CD4-positive, alpha-beta T cell (primary cell): ENCODE data around the gene ZMYM5. TPM values are rescaled to one million over a fixed set of nuclear protein-coding genes. Genes with fewer than 3 reads are reported as not detected.
A peak's percentile ranks its signal among the peaks of the same experiment; 100 is the strongest.
"Not testable (repeated sequence)": the region's sequence is repeated elsewhere in the genome, so short reads cannot be mapped to it uniquely, and the experiment has no call there.

Experiments used
- ATAC-seq: fragments of 200-7000 bp; cut with Tn5 transposase; one replicate; pipeline ENCODE4 v1.10.0; 2022; ENCODE audit warnings: mild to moderate bottlenecking; ENCODE audit not compliant: poor library complexity
- CTCF ChIA-PET: fragments of 350-600 bp; sonication (Branson Sonifier 250); formaldehyde crosslinking; loops from one replicate; lab custom pipeline; 2021; ENCODE audit warnings: antibody characterized with exemption, inconsistent platforms; lab: Charles Lee
- POLR2A ChIA-PET: fragments of 350-600 bp; sonication (Branson Sonifier 250); formaldehyde crosslinking; loops from one replicate; lab custom pipeline; 2021; ENCODE audit warnings: antibody characterized with exemption, inconsistent platforms; lab: Charles Lee
- DNase-seq, 14 experiments: peaks; one replicate each; pipeline ENCODE4 v3.0.0-alpha.2; 2013 to 2020; ENCODE audit warnings: mixed read lengths in 2 of 14
- H3K27ac ChIP-seq, 2 donors: one replicate each; pipeline versions ENCODE4 v1.5.1 to v1.7.0; 2013; ENCODE audit warnings: low read length in 2 of 2, low read depth in 1 of 2, mild to moderate bottlenecking in 1 of 2
- H3K27me3 ChIP-seq, 2 experiments: 1 replicate in 1 of 2; 2 replicates in 1 of 2; pipeline versions ENCODE4 v1.6.1 to v1.7.0; 2013; ENCODE audit warnings: low read length in 2 of 2, control low read depth in 1 of 2, mild to moderate bottlenecking in 1 of 2, moderate library complexity in 1 of 2; ENCODE audit not compliant: insufficient read depth in 2 of 2, control insufficient read depth in 1 of 2
- H3K36me3 ChIP-seq: one replicate; pipeline ENCODE4 v1.6.1; 2013; ENCODE audit warnings: low read length, control low read depth; ENCODE audit not compliant: insufficient read depth
- H3K4me1 ChIP-seq: one replicate; pipeline ENCODE4 v1.6.1; 2013; ENCODE audit warnings: low read length, control low read depth; ENCODE audit not compliant: insufficient read depth
- H3K4me3 ChIP-seq: one replicate; pipeline ENCODE4 v1.5.1; 2013; ENCODE audit warnings: mild to moderate bottlenecking, low read length, moderate library complexity
- H3K9me3 ChIP-seq, 2 experiments: 1 replicate in 1 of 2; 2 replicates in 1 of 2; pipeline versions ENCODE4 v1.6.1 to v1.7.0; 2013; ENCODE audit warnings: low read length in 2 of 2, mild to moderate bottlenecking in 2 of 2, control low read depth in 1 of 2, moderate library complexity in 1 of 2; ENCODE audit not compliant: control insufficient read depth in 1 of 2, insufficient read depth in 1 of 2
- H3K27ac Mint-ChIP-seq: one replicate; pipeline ENCODE4 v1.8.0; 2020; ENCODE audit warnings: mixed read lengths
- H3K27me3 Mint-ChIP-seq: one replicate; pipeline ENCODE4 v1.8.0; 2021; ENCODE audit warnings: mixed read lengths
- H3K36me3 Mint-ChIP-seq: one replicate; pipeline ENCODE4 v1.8.0; 2021; ENCODE audit warnings: low read depth, mixed read lengths
- H3K4me1 Mint-ChIP-seq: one replicate; pipeline ENCODE4 v1.8.0; 2021; ENCODE audit warnings: low read depth, mixed read lengths
- H3K4me3 Mint-ChIP-seq: one replicate; pipeline ENCODE4 v1.8.0; 2020; ENCODE audit warnings: mild to moderate bottlenecking, mixed read lengths
- H3K9me3 Mint-ChIP-seq: one replicate; pipeline ENCODE4 v1.8.0; 2020; ENCODE audit warnings: mixed read lengths
- intact Hi-C, 2 experiments: fragments of 100-400 bp; cut with DNase I in 1 of 2; cut with micrococcal nuclease in 1 of 2; formaldehyde crosslinking; loops; one replicate each; pipeline versions ENCODE4 v1.15.1 to v1.9.0; 2023 to 2025; cut with DNase I, micrococcal nuclease
- total RNA-seq, 174 experiments: library from RNA in 2 of 174; stranded (reverse) in 2 of 174; gene quantifications; one replicate each; pipeline ENCODE4 v1.2.3 and lab custom pipeline; 2021 to 2026
- TF ChIP-seq, protein P1 (sequence below): fragments of 200-600 bp; IDR thresholded peaks from one replicate; pipeline ENCODE4 v1.8.0; 2022; ENCODE audit warnings: antibody characterized with exemption, mild to moderate bottlenecking

ZMYM5 gene
- total RNA-seq, 2 experiments from 2014 or later = 29.2 to 32.1 TPM

DNA sequence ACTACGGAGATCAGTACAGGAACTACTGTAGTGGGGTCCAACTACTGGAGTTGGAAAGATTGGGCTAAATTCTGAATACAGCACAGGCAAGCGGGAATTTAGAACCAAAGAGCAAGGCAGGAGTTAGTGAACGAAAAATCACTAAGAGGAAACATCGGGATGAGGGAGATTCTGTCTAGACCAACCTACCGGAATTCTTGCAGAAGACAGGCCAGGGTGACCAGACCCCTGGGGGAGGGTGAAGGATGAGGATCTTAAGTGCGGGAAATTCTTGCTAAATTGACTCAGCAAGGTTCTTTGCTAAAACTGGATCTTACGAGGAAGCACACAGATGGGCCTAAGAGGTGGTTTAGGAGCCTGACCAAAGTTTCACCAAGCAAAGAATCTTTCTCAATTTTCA lies 67.5 kb downstream of the ZMYM5 start:
- no peak overlapping the region for H3K27ac ChIP-seq
- no peak for ATAC-seq
- Mint-ChIP-seq H3K36me3 (no peaks in the 10 kb centered on the region), H3K27ac (no peak overlapping the region), H3K4me3 (no peak overlapping the region), H3K27me3 (no peaks in the 10 kb centered on the region), H3K9me3 (no peaks in the 10 kb centered on the region), H3K4me1 (no peaks in the 10 kb centered on the region)
- H3K4me1 ChIP-seq = no peaks in the 10 kb centered on the region
- no peaks in the 10 kb centered on the region for H3K27me3 ChIP-seq
- CTCF ChIA-PET = no interaction called here
- no peaks in the 10 kb centered on the region for H3K36me3 ChIP-seq
- H3K9me3 ChIP-seq = no peaks in the 10 kb centered on the region
- TF ChIP-seq, protein P1, sequence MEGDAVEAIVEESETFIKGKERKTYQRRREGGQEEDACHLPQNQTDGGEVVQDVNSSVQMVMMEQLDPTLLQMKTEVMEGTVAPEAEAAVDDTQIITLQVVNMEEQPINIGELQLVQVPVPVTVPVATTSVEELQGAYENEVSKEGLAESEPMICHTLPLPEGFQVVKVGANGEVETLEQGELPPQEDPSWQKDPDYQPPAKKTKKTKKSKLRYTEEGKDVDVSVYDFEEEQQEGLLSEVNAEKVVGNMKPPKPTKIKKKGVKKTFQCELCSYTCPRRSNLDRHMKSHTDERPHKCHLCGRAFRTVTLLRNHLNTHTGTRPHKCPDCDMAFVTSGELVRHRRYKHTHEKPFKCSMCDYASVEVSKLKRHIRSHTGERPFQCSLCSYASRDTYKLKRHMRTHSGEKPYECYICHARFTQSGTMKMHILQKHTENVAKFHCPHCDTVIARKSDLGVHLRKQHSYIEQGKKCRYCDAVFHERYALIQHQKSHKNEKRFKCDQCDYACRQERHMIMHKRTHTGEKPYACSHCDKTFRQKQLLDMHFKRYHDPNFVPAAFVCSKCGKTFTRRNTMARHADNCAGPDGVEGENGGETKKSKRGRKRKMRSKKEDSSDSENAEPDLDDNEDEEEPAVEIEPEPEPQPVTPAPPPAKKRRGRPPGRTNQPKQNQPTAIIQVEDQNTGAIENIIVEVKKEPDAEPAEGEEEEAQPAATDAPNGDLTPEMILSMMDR = no peak
- no peak for DNase-seq
- no peak overlapping the region for H3K4me3 ChIP-seq
- POLR2A ChIA-PET = no interaction called here
- intact Hi-C loops = no loop called here

DNA sequence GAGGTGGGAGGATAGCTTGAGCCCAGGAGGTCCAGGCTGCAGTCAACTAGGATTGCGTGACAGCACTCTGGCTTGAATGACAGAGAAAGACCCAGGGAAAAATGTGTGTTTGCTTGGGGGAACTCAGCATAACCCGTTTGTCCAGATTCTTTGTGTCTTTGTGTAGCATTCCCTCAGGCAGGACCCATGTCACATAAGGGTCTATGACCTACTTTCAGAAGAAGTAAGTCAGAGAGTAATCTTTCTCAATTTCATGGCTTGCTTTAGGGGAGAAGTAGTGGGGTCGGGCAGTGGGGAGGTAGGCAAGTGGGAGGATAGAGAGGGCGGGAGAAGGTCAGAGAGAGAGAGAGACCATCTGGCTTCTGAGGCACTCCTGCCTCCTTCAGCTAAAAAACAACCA lies 68.8 kb downstream of the ZMYM5 start:
- Histone ChIP-seq H3K4me1 (no peaks in the 10 kb centered on the region), H3K36me3 (no peaks in the 10 kb centered on the region), H3K27me3 (no peaks in the 10 kb centered on the region), H3K4me3 (no peak overlapping the region), H3K9me3 (no peaks in the 10 kb centered on the region), H3K27ac (no peak overlapping the region)
- Mint-ChIP-seq H3K27ac (no peak overlapping the region), H3K9me3 (no peaks in the 10 kb centered on the region), H3K4me1 (no peaks in the 10 kb centered on the region), H3K36me3 (no peaks in the 10 kb centered on the region), H3K27me3 (no peaks in the 10 kb centered on the region), H3K4me3 (no peak overlapping the region)
- TF ChIP-seq, protein P1 = no peak
- intact Hi-C loops = no loop called here
- ChIA-PET CTCF (no interaction called here), POLR2A (no interaction called here)
- ATAC-seq = no peak
- DNase-seq = no peak

- H3K4me3 ChIP-seq = no peak overlapping the region
- H3K9me3 Mint-ChIP-seq = no peaks in the 10 kb centered on the region
- intact Hi-C loops = no loop called here
- H3K36me3 Mint-ChIP-seq = no peaks in the 10 kb centered on the region
- H3K4me1 ChIP-seq = no peaks in the 10 kb centered on the region
- POLR2A ChIA-PET = interaction anchor here (1.0 to 1.2 kb wide), 2 partner anchors 9 to 25 kb away, joined by 3 to 5 read pairs; partner anchors contain the start of gene PSPC1
- H3K27me3 Mint-ChIP-seq = no peaks in the 10 kb centered on the region
- no peaks in the 10 kb centered on the region for H3K9me3 ChIP-seq
- no peak overlapping the region for H3K4me3 Mint-ChIP-seq
- no peak for DNase-seq
- H3K36me3 ChIP-seq = no peaks in the 10 kb centered on the region
- no peak overlapping the region for H3K27ac Mint-ChIP-seq
- H3K27ac ChIP-seq = no peak overlapping the region
- no peak for ATAC-seq
- CTCF ChIA-PET = interaction anchor here (0.9 kb wide), 1 partner anchor 26 kb away, joined by 3 read pairs; no protein-coding TSS in a partner anchor
- TF ChIP-seq, protein P1 = no peak
- H3K4me1 Mint-ChIP-seq = no peaks in the 10 kb centered on the region
- no peaks in the 10 kb centered on the region for H3K27me3 ChIP-seq
Measured at GRCh38 chr13:19791953-19792537, 71.4 kb downstream of the ZMYM5 start.

- peak; percentile 90 for ATAC-seq
- not testable (repeated sequence) for H3K9me3 ChIP-seq, H3K9me3 Mint-ChIP-seq, H3K27me3 ChIP-seq, H3K27me3 Mint-ChIP-seq, H3K36me3 ChIP-seq
- Histone ChIP-seq H3K27ac (peak within 1 kb of the TSS; percentile 85 to 96), H3K4me3 (peak within 1 kb of the TSS; percentile 100), H3K4me1 (peaks cover 10% of the 10 kb centered on the region)
- Mint-ChIP-seq H3K4me1 (peaks cover 11% of the 10 kb centered on the region), H3K4me3 (peak within 1 kb of the TSS; percentile 91), H3K36me3 (peaks cover 19% of the 10 kb centered on the region), H3K27ac (peak within 1 kb of the TSS; percentile 95)
- ChIA-PET POLR2A (interaction anchor here (0.6 to 4.0 kb wide), 12 partner anchors 9 to 1057 kb away, joined by 3 to 74 read pairs (median 5); partner anchors contain the start of genes MPHOSPH8 and ZMYM5), CTCF (interaction anchor here (0.5 to 1.0 kb wide), 2 partner anchors 94 to 414 kb away, joined by 3 to 5 read pairs; no protein-coding TSS in a partner anchor)
- intact Hi-C loops = loop anchor here (2.0 to 5.0 kb wide), 4 partner anchors 80 to 178 kb away; partner anchors contain the start of genes MPHOSPH8 (in 2 of the 2), ZMYM2 (in 1 of the 2) and ZMYM5 (in 1 of the 2)
- DNase-seq = peak; percentile 91 to 98 (median 96)
Measured at GRCh38 chr13:19782727-19783682, 80.4 kb downstream of the ZMYM5 start, which contains the start of gene PSPC1. TSS of gene PSPC1 (minus strand) at chr13:19782945. CDS start at chr13:19782757, 188 bp downstream.
